ENCODE measurements around the gene SAPCD2. TPM values are rescaled to one million over a fixed set of nuclear protein-coding genes. Genes with fewer than 3 reads are reported as not detected.

Gene SAPCD2
- total and polyA plus RNA-seq, 2 donors from 2014 or later: 1.7 to 2.3 TPM

DNA sequence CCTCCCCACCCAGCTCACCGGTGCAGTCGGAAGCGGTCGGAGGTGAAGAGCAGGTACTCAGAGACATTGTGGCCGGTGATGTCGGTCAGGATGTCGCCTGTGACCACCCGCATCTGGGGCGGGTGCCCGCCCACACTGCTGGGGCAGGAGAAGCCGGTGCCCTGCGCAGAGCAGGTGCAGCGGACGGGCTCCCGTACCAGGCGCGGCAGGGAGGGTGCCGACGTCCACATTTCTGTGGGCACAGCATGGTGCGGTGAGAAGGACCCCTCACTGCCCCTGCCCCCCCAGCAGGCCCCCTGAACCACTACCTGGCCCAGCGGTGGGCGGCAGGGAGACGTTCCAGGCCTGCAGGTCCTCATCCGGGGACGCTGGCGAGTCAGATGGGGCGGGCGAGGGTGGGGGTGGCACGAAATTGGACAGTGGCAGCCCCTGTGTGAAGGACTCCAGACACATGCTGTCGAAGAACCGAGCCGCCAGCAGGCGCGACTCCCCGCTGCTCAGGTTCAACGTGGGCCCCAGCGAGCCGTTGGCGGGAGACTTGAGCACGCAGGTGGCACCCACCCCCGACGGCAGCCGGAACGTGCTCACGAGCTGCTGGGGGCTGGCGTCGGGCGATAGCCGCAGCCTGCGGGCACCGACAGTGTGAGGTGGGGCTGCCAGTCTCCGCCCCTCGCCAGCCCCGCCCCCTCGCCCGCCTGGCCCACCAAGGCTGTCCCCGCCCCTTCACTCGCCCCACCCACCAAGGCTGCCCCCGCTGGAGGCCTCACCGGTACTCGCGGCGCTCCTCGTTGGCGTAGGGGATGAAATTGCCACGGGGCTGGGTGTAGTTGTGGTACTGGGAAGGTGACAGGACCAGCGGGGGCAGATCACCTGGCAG, 57.4 kb downstream of the SAPCD2 start:
- H3K27me3 ChIP-seq (ENCODE audit: control insufficient read depth, insufficient read depth, low read length): no peaks in the 10 kb centered on the region
- H3K9me3 ChIP-seq (ENCODE audit: control insufficient read depth in 2 of 3, insufficient read depth in 1 of 3, low read length in 3 of 3): no peaks in the 10 kb centered on the region
- no peak for DNase-seq
- FAIRE-seq: no peak
- TF ChIP-seq, protein P1, sequence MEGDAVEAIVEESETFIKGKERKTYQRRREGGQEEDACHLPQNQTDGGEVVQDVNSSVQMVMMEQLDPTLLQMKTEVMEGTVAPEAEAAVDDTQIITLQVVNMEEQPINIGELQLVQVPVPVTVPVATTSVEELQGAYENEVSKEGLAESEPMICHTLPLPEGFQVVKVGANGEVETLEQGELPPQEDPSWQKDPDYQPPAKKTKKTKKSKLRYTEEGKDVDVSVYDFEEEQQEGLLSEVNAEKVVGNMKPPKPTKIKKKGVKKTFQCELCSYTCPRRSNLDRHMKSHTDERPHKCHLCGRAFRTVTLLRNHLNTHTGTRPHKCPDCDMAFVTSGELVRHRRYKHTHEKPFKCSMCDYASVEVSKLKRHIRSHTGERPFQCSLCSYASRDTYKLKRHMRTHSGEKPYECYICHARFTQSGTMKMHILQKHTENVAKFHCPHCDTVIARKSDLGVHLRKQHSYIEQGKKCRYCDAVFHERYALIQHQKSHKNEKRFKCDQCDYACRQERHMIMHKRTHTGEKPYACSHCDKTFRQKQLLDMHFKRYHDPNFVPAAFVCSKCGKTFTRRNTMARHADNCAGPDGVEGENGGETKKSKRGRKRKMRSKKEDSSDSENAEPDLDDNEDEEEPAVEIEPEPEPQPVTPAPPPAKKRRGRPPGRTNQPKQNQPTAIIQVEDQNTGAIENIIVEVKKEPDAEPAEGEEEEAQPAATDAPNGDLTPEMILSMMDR (IDR thresholded peaks at IDR 0.05; ENCODE audit: borderline replicate concordance, extremely low read depth, insufficient read depth): no peak
- peaks cover 0 to 8% (median 0%) of the 10 kb centered on the region in 3 donors for H3K36me3 ChIP-seq (ENCODE audit: control insufficient read depth in 2 of 3, insufficient read depth in 3 of 3, low read length in 3 of 3)
- no peak overlapping the region for H3K9ac ChIP-seq (ENCODE audit: low read length in 3 of 3)
- intact Hi-C loops (cut with DNase I): no loop called here
- no peak overlapping the region for H3K4me3 ChIP-seq (ENCODE audit: low read length in 3 of 3)
- no peak overlapping the region for H3K27ac ChIP-seq (ENCODE audit: low read depth in 2 of 2, low read length in 2 of 2)
- no peaks in the 10 kb centered on the region for H3K4me1 ChIP-seq (ENCODE audit: control insufficient read depth in 2 of 3, insufficient read depth in 2 of 3, low read depth in 1 of 3, low read length in 3 of 3)

Other genes with a start within 250 kb of the SAPCD2 start
Only the 30 nearest of the 36 such genes appear.
- gene TRAF2, start 184.0 kb downstream of the SAPCD2 start, total RNA-seq: 16.9 TPM
- 11.4 TPM for gene TRAF2, start 184.0 kb downstream of the SAPCD2 start, polyA plus RNA-seq (ENCODE audit: insufficient read depth, low read depth, low replicate concordance)
- 97.2 TPM for gene FBXW5, start 125.8 kb downstream of the SAPCD2 start, total RNA-seq
- gene FBXW5, start 125.8 kb downstream of the SAPCD2 start, polyA plus RNA-seq (ENCODE audit: insufficient read depth, low read depth, low replicate concordance): 92.5 TPM
- 1.9 TPM for gene C8G, start 125.3 kb downstream of the SAPCD2 start, total RNA-seq
- gene C8G, start 125.3 kb downstream of the SAPCD2 start, polyA plus RNA-seq (ENCODE audit: insufficient read depth, low read depth, low replicate concordance): 2.1 TPM
- 42.9 TPM for gene LCN12, start 118.3 kb downstream of the SAPCD2 start, total RNA-seq
- gene LCN12, start 118.3 kb downstream of the SAPCD2 start, polyA plus RNA-seq (ENCODE audit: insufficient read depth, low read depth, low replicate concordance): 35.5 TPM
- 236 TPM for gene PTGDS, start 93.1 kb downstream of the SAPCD2 start, total RNA-seq
- 709 TPM for gene PTGDS, start 93.1 kb downstream of the SAPCD2 start, polyA plus RNA-seq (ENCODE audit: insufficient read depth, low read depth, low replicate concordance)
- gene LCNL1, start 87.6 kb downstream of the SAPCD2 start, total RNA-seq: 1.4 TPM
- gene LCNL1, start 87.6 kb downstream of the SAPCD2 start, polyA plus RNA-seq (ENCODE audit: insufficient read depth, low read depth, low replicate concordance): 0.54 TPM
- 54.2 TPM for gene PAXX, start 78.1 kb downstream of the SAPCD2 start, total RNA-seq
- gene PAXX, start 78.1 kb downstream of the SAPCD2 start, polyA plus RNA-seq (ENCODE audit: insufficient read depth, low read depth, low replicate concordance): 80.9 TPM
- 4.0 TPM for gene CLIC3, start 74.0 kb downstream of the SAPCD2 start, total RNA-seq
- 2.1 TPM for gene CLIC3, start 74.0 kb downstream of the SAPCD2 start, polyA plus RNA-seq (ENCODE audit: insufficient read depth, low read depth, low replicate concordance)
- gene ABCA2, start 42.3 kb downstream of the SAPCD2 start, total RNA-seq: 72.1 TPM
- gene ABCA2, start 42.3 kb downstream of the SAPCD2 start, polyA plus RNA-seq (ENCODE audit: insufficient read depth, low read depth, low replicate concordance): 39.2 TPM
- gene FUT7, start 38.5 kb downstream of the SAPCD2 start, total RNA-seq: 0.60 TPM
- gene FUT7, start 38.5 kb downstream of the SAPCD2 start, polyA plus RNA-seq (ENCODE audit: insufficient read depth, low read depth, low replicate concordance): not detected
- gene NPDC1, start 24.4 kb downstream of the SAPCD2 start, total RNA-seq: 189 TPM
- 80.2 TPM for gene NPDC1, start 24.4 kb downstream of the SAPCD2 start, polyA plus RNA-seq (ENCODE audit: insufficient read depth, low read depth, low replicate concordance)
- gene ENTPD2, start 16.5 kb downstream of the SAPCD2 start, total RNA-seq: 9.3 TPM
- gene ENTPD2, start 16.5 kb downstream of the SAPCD2 start, polyA plus RNA-seq (ENCODE audit: insufficient read depth, low read depth, low replicate concordance): 5.5 TPM
- gene UAP1L1, start 7.0 kb upstream of the SAPCD2 start, total RNA-seq: 12.7 TPM
- 14.4 TPM for gene UAP1L1, start 7.0 kb upstream of the SAPCD2 start, polyA plus RNA-seq (ENCODE audit: insufficient read depth, low read depth, low replicate concordance)
- gene MAN1B1, start 16.4 kb upstream of the SAPCD2 start, total RNA-seq: 63.2 TPM
- 57.3 TPM for gene MAN1B1, start 16.4 kb upstream of the SAPCD2 start, polyA plus RNA-seq (ENCODE audit: insufficient read depth, low read depth, low replicate concordance)
- gene DPP7, start 44.2 kb upstream of the SAPCD2 start, total RNA-seq: 164 TPM
- 205 TPM for gene DPP7, start 44.2 kb upstream of the SAPCD2 start, polyA plus RNA-seq (ENCODE audit: insufficient read depth, low read depth, low replicate concordance)
- 0.47 TPM for gene GRIN1, start 68.6 kb upstream of the SAPCD2 start, total RNA-seq
- gene GRIN1, start 68.6 kb upstream of the SAPCD2 start, polyA plus RNA-seq (ENCODE audit: insufficient read depth, low read depth, low replicate concordance): not detected
- 0.25 TPM for gene LRRC26, start 99.5 kb upstream of the SAPCD2 start, total RNA-seq
- gene LRRC26, start 99.5 kb upstream of the SAPCD2 start, polyA plus RNA-seq (ENCODE audit: insufficient read depth, low read depth, low replicate concordance): not detected
- not detected for gene TMEM210, start 101.5 kb upstream of the SAPCD2 start, total RNA-seq
- not detected for gene TMEM210, start 101.5 kb upstream of the SAPCD2 start, polyA plus RNA-seq (ENCODE audit: insufficient read depth, low read depth, low replicate concordance)
- 57.2 TPM for gene ANAPC2, start 118.0 kb upstream of the SAPCD2 start, total RNA-seq
- 19.9 TPM for gene ANAPC2, start 118.0 kb upstream of the SAPCD2 start, polyA plus RNA-seq (ENCODE audit: insufficient read depth, low read depth, low replicate concordance)
- gene SSNA1, start 118.1 kb upstream of the SAPCD2 start, total RNA-seq: 52.5 TPM
- 131 TPM for gene SSNA1, start 118.1 kb upstream of the SAPCD2 start, polyA plus RNA-seq (ENCODE audit: insufficient read depth, low read depth, low replicate concordance)
- gene TPRN, start 130.2 kb upstream of the SAPCD2 start, total RNA-seq: 49.5 TPM
- 47.2 TPM for gene TPRN, start 130.2 kb upstream of the SAPCD2 start, polyA plus RNA-seq (ENCODE audit: insufficient read depth, low read depth, low replicate concordance)
- gene TMEM203, start 135.1 kb upstream of the SAPCD2 start, total RNA-seq: 36.3 TPM
- gene TMEM203, start 135.1 kb upstream of the SAPCD2 start, polyA plus RNA-seq (ENCODE audit: insufficient read depth, low read depth, low replicate concordance): 53.5 TPM
- gene NDOR1, start 135.1 kb upstream of the SAPCD2 start, total RNA-seq: 17.8 TPM
- 5.9 TPM for gene NDOR1, start 135.1 kb upstream of the SAPCD2 start, polyA plus RNA-seq (ENCODE audit: insufficient read depth, low read depth, low replicate concordance)
- 7.0 TPM for gene RNF208, start 151.7 kb upstream of the SAPCD2 start, total RNA-seq
- 22.8 TPM for gene RNF208, start 151.7 kb upstream of the SAPCD2 start, polyA plus RNA-seq (ENCODE audit: insufficient read depth, low read depth, low replicate concordance)
- gene CYSRT1, start 154.6 kb upstream of the SAPCD2 start, total RNA-seq: 0.94 TPM
- gene CYSRT1, start 154.6 kb upstream of the SAPCD2 start, polyA plus RNA-seq (ENCODE audit: insufficient read depth, low read depth, low replicate concordance): 1.3 TPM
- 0.85 TPM for gene RNF224, start 156.9 kb upstream of the SAPCD2 start, total RNA-seq
- 0.80 TPM for gene RNF224, start 156.9 kb upstream of the SAPCD2 start, polyA plus RNA-seq (ENCODE audit: insufficient read depth, low read depth, low replicate concordance)
- gene SLC34A3, start 160.3 kb upstream of the SAPCD2 start, total RNA-seq: 0.13 TPM
- 36.0 TPM for gene SLC34A3, start 160.3 kb upstream of the SAPCD2 start, polyA plus RNA-seq (ENCODE audit: insufficient read depth, low read depth, low replicate concordance)
- gene TUBB4B, start 170.7 kb upstream of the SAPCD2 start, total RNA-seq: 258 TPM
- 394 TPM for gene TUBB4B, start 170.7 kb upstream of the SAPCD2 start, polyA plus RNA-seq (ENCODE audit: insufficient read depth, low read depth, low replicate concordance)
- 0.38 TPM for gene STPG3, start 180.7 kb upstream of the SAPCD2 start, total RNA-seq
- not detected for gene STPG3, start 180.7 kb upstream of the SAPCD2 start, polyA plus RNA-seq (ENCODE audit: insufficient read depth, low read depth, low replicate concordance)
- gene NELFB, start 184.8 kb upstream of the SAPCD2 start, total RNA-seq: 57.3 TPM
- gene NELFB, start 184.8 kb upstream of the SAPCD2 start, polyA plus RNA-seq (ENCODE audit: insufficient read depth, low read depth, low replicate concordance): 43.8 TPM